Keratinocyte (primary cell): ENCODE measurements around the gene TMOD4. TPM values are rescaled to one million over a fixed set of nuclear protein-coding genes. Genes with fewer than 3 reads are reported as not detected.
A peak's percentile ranks its signal among the peaks of the same experiment; 100 is the strongest.
"Not testable (repeated sequence)": the region's sequence is repeated elsewhere in the genome, so short reads cannot be mapped to it uniquely, and the experiment has no call there.

Experiments used
- DNase-seq: peaks from one replicate; pipeline ENCODE4 v3.0.0-alpha.2; 2011; ENCODE audit warnings: low read depth, missing footprints, low spot score
- FAIRE-seq: peaks from 2 replicates; lab custom pipeline; 2011; peaks lifted over from hg19 to GRCh38; lab: Jason Lieb, UNC
- H2AFZ ChIP-seq: 2 replicates; pipeline ENCODE4 v1.6.0; 2012; ENCODE audit warnings: low read length, control low read depth, inconsistent platforms; ENCODE audit not compliant: control insufficient read depth
- H3K27ac ChIP-seq: 2 replicates; pipeline ENCODE4 v1.5.1; 2011; ENCODE audit warnings: low read length; ENCODE audit not compliant: control insufficient read depth, insufficient read depth
- H3K27me3 ChIP-seq: 3 replicates; pipeline ENCODE4 v1.6.0; 2011; ENCODE audit warnings: low read length; ENCODE audit not compliant: control insufficient read depth, insufficient read depth; ENCODE audit errors: extremely low read depth
- H3K36me3 ChIP-seq, 2 experiments: 2 replicates in 1 of 2; 3 replicates in 1 of 2; pipeline ENCODE4 v1.5.1; 2011; ENCODE audit warnings: low read length in 2 of 2, mild to moderate bottlenecking in 1 of 2; ENCODE audit not compliant: control insufficient read depth in 2 of 2, insufficient read depth in 2 of 2; ENCODE audit errors: extremely low read depth in 1 of 2
- H3K4me1 ChIP-seq: 3 replicates; pipeline ENCODE4 v1.5.1; 2011; ENCODE audit warnings: low read length; ENCODE audit not compliant: control insufficient read depth, insufficient read depth; ENCODE audit errors: extremely low read depth
- H3K4me2 ChIP-seq: 3 replicates; pipeline ENCODE4 v1.6.0; 2011; ENCODE audit warnings: low read depth, low read length; ENCODE audit not compliant: control insufficient read depth, insufficient read depth; ENCODE audit errors: extremely low read depth
- H3K4me3 ChIP-seq, 3 experiments: fragments of 200-600 bp in 1 of 3; sonication (generic) in 1 of 3; 2 replicates in 2 of 3; 3 replicates in 1 of 3; pipeline ENCODE4 v1.5.1; 2011 to 2016; ENCODE audit warnings: low read length in 3 of 3, mild to moderate bottlenecking in 3 of 3, control low read depth in 2 of 3, inconsistent platforms in 1 of 3, low read depth in 1 of 3, mixed read lengths in 1 of 3, mixed run types in 1 of 3, moderate library complexity in 1 of 3; ENCODE audit not compliant: control insufficient read depth in 2 of 3, insufficient read depth in 2 of 3; ENCODE audit errors: extremely low read depth in 1 of 3
- H3K79me2 ChIP-seq: 2 replicates; pipeline ENCODE4 v1.6.0; 2012; ENCODE audit warnings: low read length; ENCODE audit not compliant: control insufficient read depth, insufficient read depth
- H3K9ac ChIP-seq: 3 replicates; pipeline ENCODE4 v1.6.0; 2011; ENCODE audit warnings: low read length; ENCODE audit not compliant: control insufficient read depth, insufficient read depth; ENCODE audit errors: extremely low read depth
- H3K9me1 ChIP-seq: 3 replicates; pipeline ENCODE4 v1.6.0; 2011; ENCODE audit warnings: low read length; ENCODE audit not compliant: control insufficient read depth, insufficient read depth; ENCODE audit errors: extremely low read depth
- H3K9me3 ChIP-seq: 2 replicates; pipeline ENCODE4 v1.5.1; 2012; ENCODE audit warnings: low read depth, low read length; ENCODE audit not compliant: control insufficient read depth
- H4K20me1 ChIP-seq: 3 replicates; pipeline ENCODE4 v1.6.0; 2011; ENCODE audit warnings: low read length; ENCODE audit not compliant: control insufficient read depth, insufficient read depth; ENCODE audit errors: extremely low read depth
- CTCF ChIP-seq, 3 experiments: IDR thresholded peaks in 1 of 3; conservative IDR thresholded peaks in 1 of 3; optimal IDR thresholded peaks in 1 of 3; 2 replicates in 2 of 3; 3 replicates in 1 of 3; pipeline versions ENCODE3 to v1.5.1; 2011; ENCODE audit warnings: low read length in 3 of 3, mild to moderate bottlenecking in 3 of 3, moderate library complexity in 2 of 3, control low read depth in 1 of 3, inconsistent platforms in 1 of 3; ENCODE audit not compliant: insufficient read depth in 2 of 3; ENCODE audit errors: extremely low read depth in 1 of 3
- EZH2 ChIP-seq: IDR thresholded peaks from one replicate; pipeline ENCODE4 v1.6.1; 2012; ENCODE audit warnings: inconsistent platforms, mild to moderate bottlenecking, low read length, moderate library complexity
- dilution Hi-C: fragments of 300-500 bp; cut with MboI; formaldehyde crosslinking; loops from one replicate; pipeline ENCODE4 v1.7.0; 2020; ENCODE audit warnings: low sequenced_read_pairs; ENCODE audit not compliant: extremely low pct_ligation_motif_present
- polyA plus RNA-seq, 5 experiments: library from polyadenylated mRNA; depleted of rRNA in 3 of 5; stranded (reverse) in 3 of 5; stranded (forward) in 1 of 5; unstranded in 1 of 5; fragments of >200 nt; gene quantifications; 1 replicate in 1 of 5; 2 replicates in 3 of 5; 3 replicates in 1 of 5; pipeline versions ENCODE4 v1.2.1 to v1.2.3, GENCODE V29; 2011 to 2012; ENCODE audit warnings: missing spikeins in 2 of 5, low read depth in 1 of 5, low replicate concordance in 1 of 5

The TMOD4 gene
- polyA plus RNA-seq, 1 donor (not counting 4 experiments of a cell fraction or from before 2014, with no cell fraction given), result 0.34 TPM

DNA sequence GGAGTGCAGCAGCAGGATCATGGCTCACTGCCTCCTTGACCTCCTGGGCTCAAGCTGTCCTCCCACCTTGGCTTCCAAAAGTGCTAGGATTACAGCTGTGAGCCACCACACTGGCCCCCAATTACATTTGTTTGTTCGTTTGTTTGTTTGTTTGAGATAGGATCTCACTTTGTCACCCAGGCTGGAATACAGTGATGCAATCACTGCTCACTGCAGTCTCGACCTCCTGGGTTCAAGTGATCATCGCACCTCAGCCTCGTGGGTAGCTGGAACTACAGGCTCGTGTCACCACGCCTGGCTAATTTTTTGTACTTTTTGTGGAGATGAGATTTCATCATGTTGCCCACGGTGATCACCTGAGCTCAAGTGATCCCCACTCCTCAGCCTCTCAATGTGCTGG lies 16.3 kb upstream of the TMOD4 start:
- no peak for DNase-seq
- Histone ChIP-seq H3K9ac (no peak overlapping the region), H4K20me1 (no peaks in the 10 kb centered on the region), H3K4me1 (peaks cover 30% of the 10 kb centered on the region), H3K79me2 (peaks cover 26% of the 10 kb centered on the region), H3K27ac (no peak overlapping the region), H3K9me3 (no peaks in the 10 kb centered on the region), H3K27me3 (no peaks in the 10 kb centered on the region), H3K4me2 (no peak overlapping the region), H2AFZ (no peak overlapping the region), H3K9me1 (no peaks in the 10 kb centered on the region), H3K36me3 (no peaks in the 10 kb centered on the region), H3K4me3 (no peak overlapping the region)
- FAIRE-seq, result no peak
- dilution Hi-C loops, result no loop called here
- TF ChIP-seq CTCF (optimal IDR thresholded peaks at IDR 0.05 in 1 of 3, IDR thresholded peaks at IDR 0.05 in 1 of 3, conservative IDR thresholded peaks at IDR 0.05 in 1 of 3; ENCODE audit: extremely low read depth in 1 of 3, insufficient read depth in 2 of 3, low read length in 3 of 3) (no peak), EZH2 (no peak)

DNA sequence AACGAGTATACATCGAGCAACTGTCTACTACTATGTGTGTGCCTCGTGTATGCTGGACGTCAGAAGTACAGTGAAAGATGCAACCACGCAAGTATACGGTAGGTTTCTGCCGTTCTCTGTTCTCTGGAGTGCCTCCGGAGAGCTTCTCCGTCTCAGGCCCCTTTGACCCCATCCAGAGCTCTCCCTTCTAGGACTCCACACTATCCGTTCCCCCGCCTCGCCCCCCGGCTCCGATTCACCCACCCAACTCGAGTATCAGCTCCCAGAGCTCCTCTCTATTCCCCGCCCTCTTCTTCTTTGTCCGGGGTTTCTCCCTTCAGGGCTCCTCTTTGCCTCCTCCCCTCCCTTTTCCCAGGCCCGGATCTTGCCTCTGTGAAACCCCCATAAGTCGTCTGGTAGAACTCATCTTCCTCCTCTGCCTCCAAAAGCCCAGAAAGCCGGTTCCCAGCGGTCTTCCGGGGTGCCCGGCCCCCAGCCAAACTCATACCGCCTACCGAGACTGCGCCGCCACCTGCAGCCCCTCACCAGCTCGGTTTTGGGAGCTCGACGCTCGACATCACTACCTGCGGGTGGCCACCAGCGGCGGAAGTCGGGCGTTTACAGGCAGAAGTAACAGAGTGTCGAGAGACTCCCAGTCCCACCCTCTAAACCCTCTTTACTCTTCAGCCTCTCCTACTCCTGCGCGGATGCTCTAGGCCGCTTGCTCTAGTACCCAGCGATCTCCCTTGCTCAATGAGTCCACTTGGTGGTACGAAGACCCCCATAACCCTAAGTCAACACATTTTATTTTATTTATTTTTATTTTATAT lies 14.1 kb upstream of the TMOD4 start, which contains the start of gene VPS72:
Gene VPS72 (minus strand): TSS at position 561 of the 809 bp plus-strand sequence. CDS start 76 bp downstream, at position 485.
- no peaks in the 10 kb centered on the region for H4K20me1 ChIP-seq
- H2AFZ ChIP-seq, result peak within 1 kb of the TSS; percentile 86
- TF ChIP-seq EZH2, result no peak
- no peak for TF ChIP-seq CTCF (optimal IDR thresholded peaks at IDR 0.05 in 1 of 3, IDR thresholded peaks at IDR 0.05 in 1 of 3, conservative IDR thresholded peaks at IDR 0.05 in 1 of 3; ENCODE audit: extremely low read depth in 1 of 3, insufficient read depth in 2 of 3, low read length in 3 of 3)
- dilution Hi-C loops, result no loop called here
- peak within 1 kb of the TSS; percentile 91 for H3K27ac ChIP-seq
- no peak for FAIRE-seq
- H3K27me3 ChIP-seq, result no peaks in the 10 kb centered on the region
- peak within 1 kb of the TSS; percentile 75 for H3K4me2 ChIP-seq
- no peaks in the 10 kb centered on the region for H3K9me1 ChIP-seq
- H3K9ac ChIP-seq, result peak within 1 kb of the TSS; percentile 95
- H3K4me3 ChIP-seq, result peak within 1 kb of the TSS; percentile 60 to 95 (median 80)
- no peaks in the 10 kb centered on the region for H3K9me3 ChIP-seq
- DNase-seq, result no peak
- peaks cover 5 to 9% of the 10 kb centered on the region in 2 experiments for H3K36me3 ChIP-seq
- peaks cover 36% of the 10 kb centered on the region for H3K79me2 ChIP-seq
- H3K4me1 ChIP-seq, result peaks cover 29% of the 10 kb centered on the region

DNA sequence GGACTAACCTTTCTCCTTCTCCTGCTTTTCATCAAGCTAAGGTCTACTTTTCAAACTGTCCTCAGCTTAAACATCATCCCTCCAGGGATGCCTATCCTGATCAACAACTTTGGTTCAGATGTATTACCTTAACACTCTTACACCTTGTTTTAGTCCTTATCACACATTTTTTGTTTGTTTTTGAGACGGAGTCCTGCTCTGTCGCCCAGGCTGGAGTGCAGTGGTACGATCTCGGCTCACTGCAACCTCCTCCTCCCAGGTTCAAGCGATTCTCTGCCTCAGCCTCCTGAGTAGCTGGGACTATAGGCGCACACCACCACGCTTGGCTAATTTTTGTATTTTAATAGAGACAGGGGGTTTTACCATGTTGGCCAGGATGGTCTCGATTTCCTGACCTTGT lies 12.9 kb upstream of the TMOD4 start:
- Histone ChIP-seq H3K4me2 (peak overlapping the region; percentile 75), H3K36me3 (peaks cover 10 to 14% of the 10 kb centered on the region in 2 experiments), H3K27ac (peak overlapping the region; percentile 91), H3K9ac (peak overlapping the region; percentile 95), H3K4me1 (peaks cover 20% of the 10 kb centered on the region), H3K79me2 (peaks cover 36% of the 10 kb centered on the region), H3K4me3 (peak overlapping the region; percentile 60 to 95 (median 80))
- FAIRE-seq, H4K20me1 ChIP-seq, H3K9me3 ChIP-seq, H3K27me3 ChIP-seq, dilution Hi-C loops, H2AFZ ChIP-seq, DNase-seq, H3K9me1 ChIP-seq: not testable (repeated sequence)
